Right renal pelvis (tissue), 4 donors: ENCODE measurements around the gene FUBP1. TPM values are rescaled to one million over a fixed set of nuclear protein-coding genes. Genes with fewer than 3 reads are reported as not detected.
A peak's percentile ranks its signal among the peaks of the same experiment; 100 is the strongest.
"Not testable (repeated sequence)": the region's sequence is repeated elsewhere in the genome, so short reads cannot be mapped to it uniquely, and the experiment has no call there.

Experiments
- DNase-seq, 4 donors: peaks; one replicate each; pipeline ENCODE4 v3.0.0-alpha.2; 2013; ENCODE audit warnings: low read depth in 4 of 4, low spot score in 3 of 4, missing footprints in 1 of 4
- polyA plus RNA-seq, 4 donors: library from polyadenylated mRNA; unstranded; fragments of 120-200 nt; gene quantifications; one replicate each; pipeline ENCODE4 v1.2.1, GENCODE V29; 2013; ENCODE audit not compliant: insufficient read length in 4 of 4

The FUBP1 gene
- polyA plus RNA-seq, 4 donors, result 273 to 349 (median 347) TPM

DNA sequence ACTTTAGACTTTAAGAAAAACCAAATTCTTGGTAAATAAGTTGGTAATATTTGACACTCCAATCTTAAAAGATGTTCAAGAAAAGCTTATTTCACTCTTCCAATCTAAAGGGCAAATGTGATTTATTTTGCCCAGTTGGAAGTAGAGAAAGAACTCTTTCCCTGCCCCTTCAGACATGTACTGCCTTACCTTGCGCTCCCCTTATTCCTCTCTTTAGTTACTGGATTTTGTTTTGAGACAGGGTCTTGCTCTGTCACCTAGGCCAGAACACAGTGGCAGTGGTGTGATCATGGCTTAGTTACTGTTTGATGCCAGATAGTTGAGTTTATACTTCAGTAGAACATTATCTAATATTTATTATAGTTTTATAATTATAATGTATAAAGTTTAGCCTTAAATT lies 27.5 kb downstream of the FUBP1 start:
- DNase-seq, result no peak

GRCh38 chr1:77950873-77951272 lies 28.0 kb downstream of the FUBP1 start:
- DNase-seq, result no peak

DNA sequence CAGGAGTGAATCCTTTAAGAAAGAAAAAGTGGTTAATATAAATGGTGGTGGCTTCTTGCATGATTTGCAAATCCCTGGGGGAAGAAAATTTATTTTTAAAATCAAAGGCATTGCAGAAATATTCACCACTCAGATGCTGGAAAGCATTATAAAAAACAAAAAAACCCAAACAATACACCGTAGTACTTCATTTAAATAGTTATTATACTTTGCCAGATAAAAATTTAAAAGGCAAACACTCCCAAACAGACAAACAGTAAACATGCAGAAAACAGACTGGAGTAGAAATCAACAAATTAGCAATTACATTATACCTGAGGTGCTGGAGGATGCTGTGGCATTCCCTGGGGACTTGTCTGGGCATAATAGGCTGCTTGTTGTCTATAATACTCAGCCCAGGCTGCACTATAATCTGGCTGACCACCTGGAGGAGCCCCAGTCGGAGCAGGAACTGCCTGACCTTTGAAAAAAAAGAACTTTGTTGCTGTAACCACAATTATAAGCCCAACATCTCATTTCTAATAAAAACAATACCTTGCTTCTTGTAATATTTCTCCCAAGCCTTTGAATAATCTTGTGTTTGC lies 29.9 kb downstream of the FUBP1 start:
- no peak for DNase-seq

- DNase-seq, result no peak
These were observed 33.5 kb downstream of the FUBP1 start for GRCh38 chr1:77945345-77945744.

GRCh38 chr1:77942400-77943140 lies 36.3 kb downstream of the FUBP1 start:
- DNase-seq, result no peak

- DNase-seq, result no peak
These were observed 37.8 kb downstream of the FUBP1 start for GRCh38 chr1:77940921-77941570.

GRCh38 chr1:77938651-77939050 lies 40.2 kb downstream of the FUBP1 start:
- DNase-seq, result no peak

DNA sequence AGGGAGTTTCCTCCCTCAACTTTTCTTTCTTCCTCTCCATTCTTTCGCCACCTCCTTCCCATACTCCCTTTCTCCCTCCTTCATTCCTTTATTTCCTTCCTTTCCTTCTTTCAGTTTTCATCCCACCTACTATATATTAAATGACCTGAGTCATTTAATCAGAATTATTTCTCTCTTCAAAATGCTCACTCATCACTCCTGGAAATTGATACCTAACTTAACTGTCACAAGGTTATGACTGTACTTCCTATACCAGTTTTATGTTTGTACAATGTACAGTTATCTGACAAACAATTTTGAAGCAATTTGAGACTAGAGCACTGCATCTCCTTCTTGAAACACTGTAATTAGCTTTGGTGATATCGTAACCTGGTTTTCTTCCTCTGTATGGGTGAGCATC lies 49.1 kb downstream of the FUBP1 start:
- no peak for DNase-seq

DNA sequence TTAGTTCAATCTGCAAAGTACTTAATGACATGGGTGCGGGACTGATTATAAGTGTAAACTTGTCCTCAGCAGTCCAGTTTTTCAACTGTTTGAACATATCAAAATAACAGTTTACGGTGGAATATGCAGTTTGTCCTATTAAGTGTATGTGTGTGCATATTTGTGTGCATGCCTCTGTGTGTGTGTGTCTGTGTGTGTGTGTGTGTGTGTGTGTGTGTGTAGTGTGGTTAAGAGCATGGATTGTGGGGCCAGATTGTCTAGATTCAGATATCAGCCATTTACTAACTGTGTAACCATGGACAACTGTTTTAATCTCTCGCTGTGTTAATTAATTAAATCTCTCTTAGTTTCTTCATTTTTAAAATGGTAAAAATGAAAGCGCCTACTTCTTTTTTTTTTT lies 51.5 kb downstream of the FUBP1 start:
- DNase-seq, result no peak

DNA sequence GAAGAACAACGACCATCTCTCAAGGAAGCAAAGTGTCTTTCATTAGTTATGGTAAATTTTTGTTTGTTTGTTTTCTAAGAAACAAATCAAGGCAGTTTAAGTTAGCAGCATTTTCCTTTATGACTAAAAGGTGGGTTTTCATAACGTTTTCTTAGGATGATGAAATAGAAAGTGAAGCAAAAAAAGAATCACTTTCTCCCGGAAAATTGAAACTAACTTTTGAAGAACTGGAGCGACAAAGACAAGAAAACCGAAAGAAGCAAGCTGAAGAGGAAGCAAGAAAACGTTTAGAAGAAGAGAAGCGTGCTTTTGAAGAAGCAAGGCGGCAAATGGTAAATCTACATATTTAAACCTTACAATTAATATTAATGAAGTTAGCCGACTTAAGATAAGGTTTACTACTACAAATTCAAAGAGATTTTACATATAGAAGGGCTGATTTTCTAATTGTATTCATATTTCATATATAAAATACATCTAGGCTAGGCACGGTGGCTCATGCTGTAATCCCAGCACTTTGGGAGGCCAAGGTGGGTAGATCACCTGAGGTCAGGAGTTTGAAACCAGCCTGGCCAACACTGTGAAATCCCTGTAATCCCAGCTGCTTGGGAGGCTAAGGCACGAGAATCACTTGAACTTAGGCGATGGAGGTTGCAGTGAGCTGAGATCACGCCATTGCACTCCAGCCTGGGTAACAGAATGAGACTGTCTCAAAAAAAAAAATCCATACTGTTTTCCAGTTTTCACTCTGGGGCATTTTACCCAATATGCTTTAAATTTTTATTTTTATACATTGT lies 52.1 kb downstream of the FUBP1 start:
- DNase-seq, result no peak

- no peak for DNase-seq
These were observed 52.9 kb downstream of the FUBP1 start for GRCh38 chr1:77925956-77926355.

GRCh38 chr1:77925518-77925917 lies 53.4 kb downstream of the FUBP1 start:
- DNase-seq, result no peak

DNA sequence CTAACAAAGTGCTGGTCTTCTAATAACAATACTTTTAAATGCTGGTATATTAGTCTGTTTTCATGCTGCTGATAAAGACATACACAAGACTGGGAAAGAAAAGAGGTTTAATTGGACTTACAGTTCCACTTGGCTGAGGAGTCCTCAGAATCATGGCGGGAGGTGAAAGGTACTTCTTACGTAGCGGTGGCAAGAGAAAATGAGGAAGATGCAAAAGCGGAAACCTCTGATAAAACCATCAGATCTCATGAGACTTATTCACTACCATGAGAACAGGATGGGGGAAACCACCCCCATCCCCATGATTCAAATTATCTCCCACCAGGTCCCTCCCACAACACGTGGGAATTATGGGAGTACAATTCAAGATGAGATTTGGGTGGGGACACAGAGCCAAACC lies 60.0 kb downstream of the FUBP1 start:
- DNase-seq, result not testable (repeated sequence)

DNA sequence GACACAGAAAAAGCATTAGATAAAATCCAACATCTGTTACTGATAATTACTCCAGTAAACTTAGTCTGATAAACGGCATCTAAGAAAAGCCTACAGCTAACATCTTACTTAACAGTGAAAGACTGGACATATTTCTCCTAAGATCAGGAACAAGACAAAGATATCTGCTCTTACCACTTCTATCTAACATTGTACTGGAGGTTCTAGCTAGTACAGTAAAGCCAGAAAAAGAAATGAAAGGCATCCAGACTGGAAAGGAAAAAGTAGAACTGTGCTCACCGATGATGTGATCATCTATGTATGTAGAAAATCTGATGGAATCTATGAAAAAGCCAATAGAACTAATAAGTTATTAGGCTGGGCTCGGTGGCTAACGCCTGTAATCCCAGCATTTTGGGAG lies 68.8 kb downstream of the FUBP1 start:
- no peak for DNase-seq

- DNase-seq, result no peak
These were observed 72.2 kb downstream of the FUBP1 start for GRCh38 chr1:77906624-77907023.

GRCh38 chr1:77906019-77906545 lies 72.8 kb downstream of the FUBP1 start:
- no peak for DNase-seq

DNA sequence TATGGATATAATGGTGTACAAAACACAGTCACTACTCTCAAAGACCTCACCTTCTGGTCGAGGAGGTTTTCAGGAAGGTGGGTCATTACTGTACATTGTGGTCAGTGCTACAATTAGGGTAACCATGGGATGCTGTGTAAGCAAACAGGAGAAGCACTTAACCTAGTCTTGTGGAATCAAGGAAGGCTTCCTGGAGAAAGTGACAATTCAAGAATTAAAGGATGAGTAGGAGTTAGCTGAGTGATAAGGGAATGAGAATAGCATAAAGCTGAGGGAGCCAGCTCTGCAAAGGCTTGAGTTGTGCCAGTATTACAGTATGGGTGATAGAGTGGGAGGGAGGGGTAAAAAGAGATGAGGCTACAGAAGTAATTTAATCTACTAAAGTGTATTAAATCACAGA lies 73.3 kb downstream of the FUBP1 start:
- DNase-seq, result no peak

- DNase-seq, result peak in 2 of 4 donors; percentile 8 to 18
These were observed 78.1 kb downstream of the FUBP1 start for GRCh38 chr1:77900687-77901293.

DNA sequence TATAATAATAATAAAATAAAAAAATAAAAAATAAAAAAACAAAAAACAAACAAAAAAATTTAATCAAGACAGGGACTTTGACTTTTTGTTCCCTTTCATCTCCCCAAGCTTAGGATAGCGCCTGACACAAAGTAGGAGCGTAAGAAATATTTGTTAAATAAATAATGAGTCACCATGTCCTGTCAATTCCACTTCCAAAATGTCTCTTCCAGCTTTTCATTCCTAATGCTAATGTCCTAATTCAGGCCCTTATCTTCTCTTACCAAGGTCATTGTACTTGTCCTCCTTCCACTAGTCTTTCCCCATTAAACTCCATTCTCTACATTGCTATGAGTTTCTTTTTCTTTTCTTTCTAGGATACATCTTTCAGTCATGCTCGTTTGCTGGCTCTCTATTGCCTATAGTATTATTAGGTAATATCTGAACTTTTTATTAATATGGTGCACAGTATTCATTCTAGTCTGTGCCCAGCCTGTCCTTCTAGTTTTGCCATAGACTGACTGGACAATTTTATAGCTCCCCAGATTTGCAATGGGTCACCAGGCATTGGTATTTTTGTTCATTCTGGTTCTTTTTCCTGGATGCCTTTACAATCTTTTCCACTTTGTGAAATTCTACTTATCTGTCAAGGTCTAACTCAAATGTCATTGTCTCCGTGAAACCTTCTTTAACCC lies 79.1 kb downstream of the FUBP1 start:
- DNase-seq, result no peak
